ENCODE measurements around the gene BICD2. TPM values are rescaled to one million over a fixed set of nuclear protein-coding genes. Genes with fewer than 3 reads are reported as not detected.

The BICD2 gene
- polyA plus RNA-seq, 12 donors, result 22.4 to 35.4 (median 27.9) TPM; not detected in 1

GRCh38 chr9:92728831-92729734, 35.5 kb downstream of the BICD2 start:
- DNase-seq, result no peak

- no peak for DNase-seq
These were observed 36.6 kb downstream of the BICD2 start for GRCh38 chr9:92727716-92728700.

GRCh38 chr9:92726971-92727715, 37.5 kb downstream of the BICD2 start:
- DNase-seq, result no peak

GRCh38 chr9:92726348-92726747, 38.3 kb downstream of the BICD2 start:
- no peak for DNase-seq

- no peak for DNase-seq
These were observed 38.9 kb downstream of the BICD2 start for GRCh38 chr9:92725766-92726165.

- no peak for DNase-seq
These were observed 39.4 kb downstream of the BICD2 start for GRCh38 chr9:92725266-92725545.

- DNase-seq, result no peak
These were observed 39.9 kb downstream of the BICD2 start for GRCh38 chr9:92724528-92725265.

- DNase-seq, result no peak
These were observed 40.8 kb downstream of the BICD2 start for GRCh38 chr9:92723801-92724323.

- DNase-seq, result no peak
These were observed 41.4 kb downstream of the BICD2 start for GRCh38 chr9:92723299-92723625.

GRCh38 chr9:92722386-92723298, 42.0 kb downstream of the BICD2 start:
- no peak for DNase-seq

- no peak for DNase-seq
These were observed 43.1 kb downstream of the BICD2 start for GRCh38 chr9:92721548-92721947.

- no peak for DNase-seq
These were observed 43.7 kb downstream of the BICD2 start for GRCh38 chr9:92720807-92721535.

- no peak for DNase-seq
These were observed 44.3 kb downstream of the BICD2 start for GRCh38 chr9:92720209-92720765.

GRCh38 chr9:92719028-92719647, 45.5 kb downstream of the BICD2 start:
- DNase-seq, result no peak

- DNase-seq, result no peak
These were observed 46.3 kb downstream of the BICD2 start for GRCh38 chr9:92718086-92719001.

- no peak for DNase-seq
These were observed 47.2 kb downstream of the BICD2 start for GRCh38 chr9:92717201-92718085.
